B cell (primary cell): ENCODE measurements around the gene ARL4C.

ENCODE experiments used
- EZH2 ChIP-seq: IDR thresholded peaks from 2 replicates; pipeline ENCODE4 v1.6.1; 2012; ENCODE audit warnings: borderline replicate concordance, low read depth, mild to moderate bottlenecking, moderate library complexity, low read length; ENCODE audit not compliant: insufficient read depth, poor library complexity, severe bottlenecking
- TF ChIP-seq, protein P1 (sequence below): fragments of 200-600 bp; IDR thresholded peaks from one replicate; pipeline ENCODE4 v1.8.0; 2022; ENCODE audit warnings: antibody characterized with exemption, mild to moderate bottlenecking

DNA sequence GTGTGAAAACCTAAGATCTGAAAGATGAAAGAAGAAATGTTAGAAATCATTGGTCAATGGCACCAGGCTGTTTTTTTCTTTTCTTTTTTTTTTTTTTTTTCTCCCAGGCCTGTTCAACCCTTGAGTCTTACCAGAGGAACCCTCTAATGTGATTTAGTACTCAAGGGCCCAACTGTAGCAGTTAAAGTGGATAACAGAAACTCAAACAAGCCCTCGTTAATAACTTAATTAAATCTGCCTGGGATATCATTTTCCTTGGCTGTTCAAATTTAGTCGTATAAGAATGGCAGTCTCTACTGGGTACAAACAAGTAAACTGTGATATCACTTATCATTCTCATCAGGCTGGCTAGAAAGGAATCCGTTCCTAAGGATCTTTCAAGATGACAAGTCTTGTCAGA is 16.5 kb downstream of the ARL4C start:
- TF ChIP-seq, protein P1, sequence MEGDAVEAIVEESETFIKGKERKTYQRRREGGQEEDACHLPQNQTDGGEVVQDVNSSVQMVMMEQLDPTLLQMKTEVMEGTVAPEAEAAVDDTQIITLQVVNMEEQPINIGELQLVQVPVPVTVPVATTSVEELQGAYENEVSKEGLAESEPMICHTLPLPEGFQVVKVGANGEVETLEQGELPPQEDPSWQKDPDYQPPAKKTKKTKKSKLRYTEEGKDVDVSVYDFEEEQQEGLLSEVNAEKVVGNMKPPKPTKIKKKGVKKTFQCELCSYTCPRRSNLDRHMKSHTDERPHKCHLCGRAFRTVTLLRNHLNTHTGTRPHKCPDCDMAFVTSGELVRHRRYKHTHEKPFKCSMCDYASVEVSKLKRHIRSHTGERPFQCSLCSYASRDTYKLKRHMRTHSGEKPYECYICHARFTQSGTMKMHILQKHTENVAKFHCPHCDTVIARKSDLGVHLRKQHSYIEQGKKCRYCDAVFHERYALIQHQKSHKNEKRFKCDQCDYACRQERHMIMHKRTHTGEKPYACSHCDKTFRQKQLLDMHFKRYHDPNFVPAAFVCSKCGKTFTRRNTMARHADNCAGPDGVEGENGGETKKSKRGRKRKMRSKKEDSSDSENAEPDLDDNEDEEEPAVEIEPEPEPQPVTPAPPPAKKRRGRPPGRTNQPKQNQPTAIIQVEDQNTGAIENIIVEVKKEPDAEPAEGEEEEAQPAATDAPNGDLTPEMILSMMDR, result no peak
- TF ChIP-seq EZH2, result no peak
